ENCODE results near the gene RCAN2.

DNA sequence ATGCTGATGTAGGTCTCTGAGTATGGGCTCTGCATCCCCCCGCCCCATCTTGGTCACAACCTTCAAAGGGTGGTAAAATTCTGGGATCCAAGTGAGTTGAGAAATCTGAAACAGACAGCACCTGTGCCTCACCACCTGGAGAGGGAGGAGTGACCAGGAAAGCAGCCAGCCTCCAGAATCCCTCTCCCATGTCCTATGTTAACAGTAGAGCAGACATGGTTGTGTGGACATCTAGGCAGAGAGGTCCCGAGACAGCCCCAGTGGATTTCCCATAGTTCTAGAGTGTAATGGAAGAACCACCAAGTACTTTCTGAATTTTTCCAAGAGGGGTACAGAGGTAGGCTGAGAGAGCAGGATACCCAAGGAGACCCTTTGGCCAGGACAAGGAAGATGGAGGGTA lies 216.7 kb downstream of the RCAN2 start:
- TF ChIP-seq, protein P1, sequence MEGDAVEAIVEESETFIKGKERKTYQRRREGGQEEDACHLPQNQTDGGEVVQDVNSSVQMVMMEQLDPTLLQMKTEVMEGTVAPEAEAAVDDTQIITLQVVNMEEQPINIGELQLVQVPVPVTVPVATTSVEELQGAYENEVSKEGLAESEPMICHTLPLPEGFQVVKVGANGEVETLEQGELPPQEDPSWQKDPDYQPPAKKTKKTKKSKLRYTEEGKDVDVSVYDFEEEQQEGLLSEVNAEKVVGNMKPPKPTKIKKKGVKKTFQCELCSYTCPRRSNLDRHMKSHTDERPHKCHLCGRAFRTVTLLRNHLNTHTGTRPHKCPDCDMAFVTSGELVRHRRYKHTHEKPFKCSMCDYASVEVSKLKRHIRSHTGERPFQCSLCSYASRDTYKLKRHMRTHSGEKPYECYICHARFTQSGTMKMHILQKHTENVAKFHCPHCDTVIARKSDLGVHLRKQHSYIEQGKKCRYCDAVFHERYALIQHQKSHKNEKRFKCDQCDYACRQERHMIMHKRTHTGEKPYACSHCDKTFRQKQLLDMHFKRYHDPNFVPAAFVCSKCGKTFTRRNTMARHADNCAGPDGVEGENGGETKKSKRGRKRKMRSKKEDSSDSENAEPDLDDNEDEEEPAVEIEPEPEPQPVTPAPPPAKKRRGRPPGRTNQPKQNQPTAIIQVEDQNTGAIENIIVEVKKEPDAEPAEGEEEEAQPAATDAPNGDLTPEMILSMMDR (IDR thresholded peaks at IDR 0.05) = no peak
- TF ChIP-seq POLR2AphosphoS5 (IDR thresholded peaks at IDR 0.05) = no peak
